WI38 (cell line): Measurements from ENCODE around the gene C16orf78.
"Not testable (repeated sequence)": the region's sequence is repeated elsewhere in the genome, so short reads cannot be mapped to it uniquely, and the experiment has no call there.

ENCODE experiments used
- H3K4me3 ChIP-seq: 2 replicates; pipeline ENCODE4 v1.5.1; 2011; ENCODE audit warnings: low read depth, mild to moderate bottlenecking, control low read depth, low read length
- TF ChIP-seq, protein P1 (sequence below): IDR thresholded peaks from 2 replicates; pipeline ENCODE4 v1.5.1; 2012; ENCODE audit warnings: low read depth, mild to moderate bottlenecking, control low read depth, low read length

The C16orf78 gene

DNA sequence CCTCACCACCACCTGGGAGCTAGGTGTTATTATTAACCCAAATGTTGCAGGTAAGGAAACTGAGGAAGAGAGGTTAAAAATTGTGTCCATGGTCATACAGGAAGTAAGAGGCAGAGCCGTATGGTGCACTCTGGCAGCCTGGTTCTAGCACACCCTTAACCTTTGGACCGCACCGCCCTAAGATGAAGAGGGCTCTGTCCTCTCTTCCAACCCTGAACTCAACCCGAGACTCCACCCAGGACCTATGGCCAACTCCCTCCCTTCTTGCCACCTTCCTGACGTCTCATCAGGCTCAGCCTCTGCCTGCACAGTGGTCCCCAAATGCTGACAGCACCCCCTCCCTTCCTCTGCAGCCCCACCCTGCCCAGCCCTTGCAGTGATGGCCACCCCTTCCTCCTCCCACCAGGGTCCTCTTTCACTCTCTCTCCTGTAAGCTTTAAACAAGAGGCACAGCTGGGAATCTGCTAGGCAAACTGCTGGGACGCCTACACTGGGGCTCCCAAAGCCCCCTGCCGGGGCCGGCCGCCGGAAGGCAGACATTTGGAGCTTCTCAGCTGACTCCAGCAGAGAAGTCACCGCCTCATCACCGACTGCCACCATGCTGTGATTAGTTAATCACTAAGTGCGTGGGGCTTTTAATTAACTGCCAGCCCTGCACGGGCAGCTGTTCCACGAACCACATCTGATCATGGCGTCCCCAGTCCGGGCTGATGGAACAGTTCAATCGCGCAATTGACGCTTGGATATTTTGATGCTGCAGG lies 16.7 kb upstream of the C16orf78 start:
- TF ChIP-seq, protein P1, sequence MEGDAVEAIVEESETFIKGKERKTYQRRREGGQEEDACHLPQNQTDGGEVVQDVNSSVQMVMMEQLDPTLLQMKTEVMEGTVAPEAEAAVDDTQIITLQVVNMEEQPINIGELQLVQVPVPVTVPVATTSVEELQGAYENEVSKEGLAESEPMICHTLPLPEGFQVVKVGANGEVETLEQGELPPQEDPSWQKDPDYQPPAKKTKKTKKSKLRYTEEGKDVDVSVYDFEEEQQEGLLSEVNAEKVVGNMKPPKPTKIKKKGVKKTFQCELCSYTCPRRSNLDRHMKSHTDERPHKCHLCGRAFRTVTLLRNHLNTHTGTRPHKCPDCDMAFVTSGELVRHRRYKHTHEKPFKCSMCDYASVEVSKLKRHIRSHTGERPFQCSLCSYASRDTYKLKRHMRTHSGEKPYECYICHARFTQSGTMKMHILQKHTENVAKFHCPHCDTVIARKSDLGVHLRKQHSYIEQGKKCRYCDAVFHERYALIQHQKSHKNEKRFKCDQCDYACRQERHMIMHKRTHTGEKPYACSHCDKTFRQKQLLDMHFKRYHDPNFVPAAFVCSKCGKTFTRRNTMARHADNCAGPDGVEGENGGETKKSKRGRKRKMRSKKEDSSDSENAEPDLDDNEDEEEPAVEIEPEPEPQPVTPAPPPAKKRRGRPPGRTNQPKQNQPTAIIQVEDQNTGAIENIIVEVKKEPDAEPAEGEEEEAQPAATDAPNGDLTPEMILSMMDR: no peak
- no peak overlapping the region for H3K4me3 ChIP-seq

DNA sequence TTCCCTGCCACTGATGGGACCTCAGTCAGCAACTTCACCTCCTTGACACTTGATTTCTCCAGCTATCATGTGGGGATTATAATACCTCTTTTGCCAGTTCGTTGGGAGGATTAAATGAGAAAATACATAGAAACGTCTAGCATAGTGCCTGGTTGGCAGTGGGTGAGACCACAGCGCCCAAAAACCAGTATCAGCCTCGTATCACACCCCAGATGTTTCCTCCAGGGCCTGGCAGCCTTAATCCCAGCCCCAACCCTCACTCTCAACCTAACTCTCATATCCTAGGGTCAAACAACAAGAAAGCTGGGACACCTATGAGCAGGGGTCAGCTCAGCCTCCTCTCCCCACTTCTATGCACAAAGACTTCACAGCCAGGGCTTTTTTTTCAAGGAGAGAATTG lies 14.0 kb upstream of the C16orf78 start:
- TF ChIP-seq, protein P1: no peak

DNA sequence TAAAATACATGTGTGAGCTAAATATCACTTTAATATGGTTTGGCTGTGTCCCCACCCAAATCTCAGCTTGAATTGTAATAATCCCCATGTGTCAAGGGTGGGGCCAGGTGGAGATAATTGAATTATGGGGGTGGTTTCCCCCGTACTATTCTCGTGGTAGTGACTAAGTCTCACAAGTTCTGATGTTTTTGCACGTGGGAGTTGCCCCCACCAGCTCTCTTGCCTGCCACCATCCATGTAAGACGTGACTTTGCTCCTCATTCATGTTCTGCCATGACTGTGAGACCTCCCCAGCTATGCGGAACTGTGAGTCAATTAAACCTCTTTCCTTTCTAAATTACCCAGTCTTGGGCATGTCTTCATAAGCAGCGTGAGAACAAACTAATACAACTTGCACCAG lies 11.9 kb upstream of the C16orf78 start:
- not testable (repeated sequence) for H3K4me3 ChIP-seq

More for the DNA sequence above, 14.0 kb upstream of the C16orf78 start:
- H3K4me3 ChIP-seq: no peak overlapping the region

DNA sequence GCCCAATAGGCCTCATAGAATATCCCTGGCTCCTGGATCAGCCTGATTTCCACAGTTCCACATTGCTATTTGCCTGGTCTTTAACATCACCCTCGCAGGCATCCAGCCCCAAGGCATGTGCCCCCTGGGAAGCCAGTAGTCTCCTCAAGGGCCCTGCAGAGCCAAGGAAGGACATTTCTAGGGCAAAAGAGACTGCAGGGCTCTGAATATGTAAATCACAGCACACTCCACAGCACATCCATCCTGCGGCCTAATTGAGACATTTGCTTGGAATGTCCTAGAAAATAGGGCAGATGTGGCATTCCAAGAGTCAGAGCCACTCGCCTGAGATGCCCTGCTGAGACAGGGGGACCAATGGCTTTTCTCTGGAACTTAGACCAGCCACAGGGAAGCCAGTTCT lies 11.4 kb upstream of the C16orf78 start:
- TF ChIP-seq, protein P1: no peak
- no peak overlapping the region for H3K4me3 ChIP-seq

DNA sequence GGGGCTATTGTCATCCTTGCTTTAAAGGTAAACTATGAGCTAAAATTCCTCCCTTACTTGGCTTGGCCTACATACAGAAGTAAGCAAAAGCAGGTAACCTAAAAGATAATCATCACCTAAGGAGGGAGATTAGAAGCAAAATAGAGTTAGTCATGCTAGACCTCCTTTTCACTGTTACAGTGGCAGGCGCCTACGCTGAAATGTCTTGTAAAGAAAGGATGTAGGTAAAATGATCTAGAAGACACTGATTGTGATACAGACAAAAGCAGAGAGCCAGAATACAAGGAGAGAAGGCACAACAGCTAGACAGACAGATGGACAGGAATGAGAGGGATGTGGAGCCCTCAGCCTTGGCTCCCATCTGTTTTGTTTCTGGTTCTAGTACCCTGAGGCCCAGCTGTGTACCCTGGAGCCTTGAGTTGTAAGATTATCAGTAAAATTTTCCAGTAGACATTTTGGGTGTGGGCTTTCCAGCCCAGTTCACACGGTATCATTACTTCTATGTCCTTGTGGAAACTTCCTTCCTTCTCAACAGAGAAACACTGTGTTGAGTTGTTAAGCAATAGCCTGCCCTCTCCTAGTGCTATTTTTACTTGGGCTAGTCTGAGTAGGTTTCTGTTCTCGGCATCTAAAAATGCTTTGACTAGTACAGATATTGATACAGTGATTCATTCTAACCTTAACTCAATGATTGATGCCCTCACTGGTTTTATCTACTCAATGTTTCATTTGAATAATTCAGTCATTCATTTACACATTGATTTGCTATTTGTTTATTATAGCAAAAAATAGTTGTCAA lies 7.7 kb upstream of the C16orf78 start:
- TF ChIP-seq, protein P1: no peak
- no peak overlapping the region for H3K4me3 ChIP-seq

DNA sequence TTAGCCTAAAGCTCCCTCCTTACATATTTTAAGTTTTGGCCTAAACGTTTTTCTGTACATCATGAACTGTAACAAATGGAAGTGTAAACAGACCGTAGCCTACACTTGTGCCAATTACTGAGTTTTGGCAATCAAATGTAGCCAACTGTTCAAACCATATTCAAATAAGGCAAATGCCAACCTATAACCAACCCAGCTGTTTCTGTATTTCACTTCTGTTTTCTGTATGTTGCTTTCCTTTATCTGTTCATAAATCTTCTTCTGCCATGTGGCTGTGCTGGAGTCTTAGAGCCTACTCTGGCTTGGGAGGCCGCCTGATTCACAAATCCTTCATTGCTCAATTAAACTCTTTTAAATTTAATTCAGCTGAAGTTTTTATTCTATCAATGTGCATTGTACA lies 6.9 kb upstream of the C16orf78 start:
- TF ChIP-seq, protein P1: no peak
- H3K4me3 ChIP-seq: no peak overlapping the region

DNA sequence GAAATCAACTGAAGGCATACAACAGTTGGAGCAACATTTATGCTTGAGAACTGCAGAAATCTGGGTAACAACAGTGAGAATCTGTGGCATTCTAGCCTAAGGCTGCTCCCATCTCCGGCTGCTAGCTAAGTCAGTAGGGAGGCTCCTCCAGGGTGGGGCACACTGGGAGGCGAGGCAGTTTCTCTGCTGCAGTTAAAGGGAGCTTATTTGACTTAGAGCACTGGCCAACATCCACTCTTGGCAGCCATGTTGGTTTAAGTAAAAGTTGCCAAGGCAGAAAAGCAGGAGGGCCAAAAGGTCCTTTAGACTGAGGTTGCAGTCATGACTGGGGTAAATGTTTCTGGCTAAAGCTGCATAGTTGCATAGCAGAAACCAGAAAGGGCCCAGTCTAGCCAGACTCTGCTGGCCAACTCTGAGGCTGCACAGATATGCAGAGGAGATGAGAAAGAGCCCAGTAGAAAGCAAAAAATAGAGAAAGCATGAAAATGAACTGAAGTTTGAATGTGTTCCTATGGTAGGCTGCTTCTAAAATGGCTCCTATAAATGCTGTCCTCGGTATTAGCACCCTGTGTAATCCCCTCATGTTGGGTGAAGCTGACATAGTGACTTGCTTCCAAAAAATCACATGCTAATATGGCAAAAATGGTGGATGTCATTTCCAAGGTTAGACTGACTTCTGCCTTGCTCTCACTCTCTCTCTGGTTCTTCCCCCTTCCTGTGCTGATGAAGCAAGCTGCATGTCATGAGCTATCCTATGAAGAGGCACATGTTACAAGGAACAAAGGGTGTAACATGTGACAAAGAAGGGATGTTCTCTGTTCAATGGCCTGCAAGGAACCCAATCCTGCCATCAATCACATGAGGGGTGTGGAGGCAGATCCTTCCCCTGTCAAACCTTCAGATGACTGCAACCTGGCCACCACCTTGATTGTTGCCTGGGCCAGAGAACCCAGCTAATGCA lies 3.7 kb upstream of the C16orf78 start:
- TF ChIP-seq, protein P1: no peak
- H3K4me3 ChIP-seq: no peak overlapping the region
